Measurements from ENCODE around the gene ARSG. TPM values are rescaled to one million over a fixed set of nuclear protein-coding genes. Genes with fewer than 3 reads are reported as not detected.

ARSG gene
- total and polyA plus RNA-seq, 2 donors (not counting 3 experiments of a cell fraction or from before 2014, with no cell fraction given) = 3.9 to 7.0 TPM

DNA sequence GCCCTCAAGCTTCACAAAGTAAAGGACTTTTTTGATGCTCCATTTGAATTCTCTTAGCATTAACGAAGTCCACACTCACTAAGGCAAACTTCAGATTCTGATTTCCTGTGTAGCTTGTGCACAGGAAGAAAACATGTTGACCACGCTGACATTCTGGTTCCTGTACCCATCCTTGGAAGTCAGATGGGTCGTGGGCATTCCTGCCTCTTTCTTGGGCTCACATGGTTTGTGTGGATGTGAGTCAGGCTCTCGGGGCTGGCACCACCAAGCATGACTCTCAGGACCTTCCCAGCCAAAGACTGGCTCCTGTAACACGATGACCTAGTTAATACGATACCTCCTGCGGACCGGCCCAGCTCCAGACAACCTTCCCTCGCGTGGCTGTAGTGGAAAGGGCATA is 32.8 kb downstream of the ARSG start:
- DNase-seq (ENCODE audit: low read depth, low spot score) (peak; percentile 64), FAIRE-seq (peak; percentile 74)
- Histone ChIP-seq H3K4me3 (replicated peaks in 1 of 3; ENCODE audit: insufficient read depth in 1 of 3, low read depth in 1 of 3, low read length in 3 of 3) (no peak overlapping the region), H3K4me2 (ENCODE audit: insufficient read depth, low read length) (no peak overlapping the region), H3K79me2 (ENCODE audit: control insufficient read depth, insufficient read depth, low read length) (no peaks in the 10 kb centered on the region), H3K27me3 (ENCODE audit: control insufficient read depth in 2 of 2, insufficient read depth in 2 of 2, low read length in 2 of 2) (no peaks in the 10 kb centered on the region), H3K9me1 (replicated peaks; ENCODE audit: control insufficient read depth, extremely low read depth, insufficient read depth, low read length) (no peaks in the 10 kb centered on the region), H4K20me1 (replicated peaks; ENCODE audit: control insufficient read depth, extremely low read depth, insufficient read depth, low read length) (no peaks in the 10 kb centered on the region), H3K9ac (replicated peaks; ENCODE audit: extremely low read depth, insufficient read depth, low read length) (no peak overlapping the region), H3K4me1 (ENCODE audit: control insufficient read depth, extremely low read depth, insufficient read depth, low read length) (no peaks in the 10 kb centered on the region), H3K36me3 (ENCODE audit: control insufficient read depth in 2 of 2, extremely low read depth in 1 of 2, insufficient read depth in 2 of 2, low read length in 2 of 2) (no peaks in the 10 kb centered on the region), H3K27ac (ENCODE audit: insufficient read depth, low read depth, low read length) (no peak overlapping the region), H3K9me3 (replicated peaks; ENCODE audit: control insufficient read depth, insufficient read depth, low read length) (no peaks in the 10 kb centered on the region), H2AFZ (ENCODE audit: low read depth, low read length) (no peak overlapping the region)
- ChIA-PET POLR2A (no interaction called here), CTCF (interaction anchor here (1.0 to 3.8 kb wide), 4 partner anchors 9 to 75 kb away, joined by 3 to 14 read pairs (median 3); no protein-coding TSS in a partner anchor)
- no peak for TF ChIP-seq GATA2 (IDR thresholded peaks at IDR 0.05; ENCODE audit: insufficient read depth, insufficient read length, low read depth, low read length)
- TF ChIP-seq FOS (IDR thresholded peaks at IDR 0.05; ENCODE audit: borderline replicate concordance, insufficient read depth, low read length) = peak; percentile 46
- TF ChIP-seq POLR2A (IDR thresholded peaks at IDR 0.05; ENCODE audit: low read depth, low read length) = no peak
- BruUV-seq (replicated peaks) = no TSS peak
- intact Hi-C loops (cut with micrococcal nuclease) = no loop called here
- dilution Hi-C loops (cut with MboI; ENCODE audit: extremely low pct_ligation_motif_present, low sequenced_read_pairs) = no loop called here

DNA sequence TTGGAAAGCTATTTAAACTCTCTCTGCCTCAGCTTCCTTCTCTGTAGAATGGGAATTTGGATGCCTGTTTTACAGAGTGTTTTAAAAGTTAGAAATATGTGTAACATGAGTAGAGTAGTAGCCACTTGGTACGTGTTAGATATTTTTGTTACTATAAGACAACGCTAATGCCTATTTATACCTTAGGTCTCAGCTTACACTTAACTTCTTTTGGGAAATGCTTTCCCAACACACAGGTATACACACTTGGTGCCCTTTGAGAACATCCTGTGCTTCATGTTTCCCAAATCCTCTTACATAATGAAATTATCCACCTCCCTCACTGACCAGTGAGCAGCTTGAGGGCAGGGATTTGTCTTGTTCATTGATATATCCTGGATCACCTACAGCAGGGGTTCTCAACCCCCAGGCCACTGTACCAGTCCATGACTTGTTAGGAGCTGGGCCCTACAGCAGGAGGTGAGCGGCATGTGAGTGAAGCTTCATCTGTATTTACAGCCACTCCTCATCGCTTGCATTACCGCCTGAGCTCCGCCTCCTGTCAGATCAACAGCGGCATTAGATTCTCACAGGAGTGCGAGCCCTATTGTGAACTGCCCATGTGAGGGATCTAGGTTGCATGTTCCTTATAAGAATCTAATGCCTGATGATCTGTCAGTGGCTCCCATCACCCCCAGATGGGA is 33.5 kb downstream of the ARSG start:
- H3K9ac ChIP-seq (replicated peaks; ENCODE audit: extremely low read depth, insufficient read depth, low read length) = no peak overlapping the region
- no peaks in the 10 kb centered on the region for H3K27me3 ChIP-seq (ENCODE audit: control insufficient read depth in 2 of 2, insufficient read depth in 2 of 2, low read length in 2 of 2)
- POLR2A ChIA-PET = no interaction called here
- DNase-seq (ENCODE audit: low read depth, low spot score) (no peak), FAIRE-seq (no peak)
- no peak overlapping the region for H2AFZ ChIP-seq (ENCODE audit: low read depth, low read length)
- no TSS peak for BruUV-seq (replicated peaks)
- CTCF ChIA-PET = interaction anchor here (1.0 to 3.8 kb wide), 2 partner anchors 33 to 74 kb away, joined by 3 to 14 read pairs; no protein-coding TSS in a partner anchor
- no peaks in the 10 kb centered on the region for H3K79me2 ChIP-seq (ENCODE audit: control insufficient read depth, insufficient read depth, low read length)
- H4K20me1 ChIP-seq (replicated peaks; ENCODE audit: control insufficient read depth, extremely low read depth, insufficient read depth, low read length) = no peaks in the 10 kb centered on the region
- H3K9me1 ChIP-seq (replicated peaks; ENCODE audit: control insufficient read depth, extremely low read depth, insufficient read depth, low read length) = no peaks in the 10 kb centered on the region
- TF ChIP-seq POLR2AphosphoS5 (IDR thresholded peaks at IDR 0.05; ENCODE audit: insufficient read depth, low read depth, low read length) (no peak), JUN (IDR thresholded peaks at IDR 0.05; ENCODE audit: borderline replicate concordance, insufficient read depth, insufficient read length, low read depth) (no peak), FOS (IDR thresholded peaks at IDR 0.05; ENCODE audit: borderline replicate concordance, insufficient read depth, low read length) (no peak), POLR2A (IDR thresholded peaks at IDR 0.05; ENCODE audit: low read depth, low read length) (no peak), GATA2 (IDR thresholded peaks at IDR 0.05; ENCODE audit: insufficient read depth, insufficient read length, low read depth, low read length) (no peak), MYC (IDR thresholded peaks at IDR 0.05; ENCODE audit: low read depth, low read length) (no peak), EZH2 (IDR thresholded peaks at IDR 0.05; ENCODE audit: borderline replicate concordance, low read depth, low read length, severe bottlenecking) (no peak)
- TF ChIP-seq, protein P1, sequence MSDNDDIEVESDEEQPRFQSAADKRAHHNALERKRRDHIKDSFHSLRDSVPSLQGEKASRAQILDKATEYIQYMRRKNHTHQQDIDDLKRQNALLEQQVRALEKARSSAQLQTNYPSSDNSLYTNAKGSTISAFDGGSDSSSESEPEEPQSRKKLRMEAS (IDR thresholded peaks at IDR 0.05; ENCODE audit: insufficient read depth, insufficient read length) = no peak
- TF ChIP-seq, protein P2, sequence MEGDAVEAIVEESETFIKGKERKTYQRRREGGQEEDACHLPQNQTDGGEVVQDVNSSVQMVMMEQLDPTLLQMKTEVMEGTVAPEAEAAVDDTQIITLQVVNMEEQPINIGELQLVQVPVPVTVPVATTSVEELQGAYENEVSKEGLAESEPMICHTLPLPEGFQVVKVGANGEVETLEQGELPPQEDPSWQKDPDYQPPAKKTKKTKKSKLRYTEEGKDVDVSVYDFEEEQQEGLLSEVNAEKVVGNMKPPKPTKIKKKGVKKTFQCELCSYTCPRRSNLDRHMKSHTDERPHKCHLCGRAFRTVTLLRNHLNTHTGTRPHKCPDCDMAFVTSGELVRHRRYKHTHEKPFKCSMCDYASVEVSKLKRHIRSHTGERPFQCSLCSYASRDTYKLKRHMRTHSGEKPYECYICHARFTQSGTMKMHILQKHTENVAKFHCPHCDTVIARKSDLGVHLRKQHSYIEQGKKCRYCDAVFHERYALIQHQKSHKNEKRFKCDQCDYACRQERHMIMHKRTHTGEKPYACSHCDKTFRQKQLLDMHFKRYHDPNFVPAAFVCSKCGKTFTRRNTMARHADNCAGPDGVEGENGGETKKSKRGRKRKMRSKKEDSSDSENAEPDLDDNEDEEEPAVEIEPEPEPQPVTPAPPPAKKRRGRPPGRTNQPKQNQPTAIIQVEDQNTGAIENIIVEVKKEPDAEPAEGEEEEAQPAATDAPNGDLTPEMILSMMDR (IDR thresholded peaks at IDR 0.05; ENCODE audit: extremely low read depth in 1 of 2, insufficient read depth in 1 of 2, low read depth in 1 of 2, low read length in 2 of 2) = no peak
- no peak overlapping the region for H3K27ac ChIP-seq (ENCODE audit: insufficient read depth, low read depth, low read length)
- no peak overlapping the region for H3K4me3 ChIP-seq (replicated peaks in 1 of 3; ENCODE audit: insufficient read depth in 1 of 3, low read depth in 1 of 3, low read length in 3 of 3)
- H3K9me3 ChIP-seq (replicated peaks; ENCODE audit: control insufficient read depth, insufficient read depth, low read length) = no peaks in the 10 kb centered on the region
- H3K36me3 ChIP-seq (ENCODE audit: control insufficient read depth in 2 of 2, extremely low read depth in 1 of 2, insufficient read depth in 2 of 2, low read length in 2 of 2) = no peaks in the 10 kb centered on the region
- intact Hi-C loops (cut with micrococcal nuclease) = no loop called here
- no peak overlapping the region for H3K4me2 ChIP-seq (ENCODE audit: insufficient read depth, low read length)
- dilution Hi-C loops (cut with MboI; ENCODE audit: extremely low pct_ligation_motif_present, low sequenced_read_pairs) = no loop called here
- H3K4me1 ChIP-seq (ENCODE audit: control insufficient read depth, extremely low read depth, insufficient read depth, low read length) = no peaks in the 10 kb centered on the region
